HG02678 (cell line): Measurements from ENCODE around the gene KAT8.
A peak's percentile ranks its signal among the peaks of the same experiment; 100 is the strongest.
"Not testable (repeated sequence)": the region's sequence is repeated elsewhere in the genome, so short reads cannot be mapped to it uniquely, and the experiment has no call there.

ENCODE experiments used
- ATAC-seq: cut with Tn5 transposase; IDR thresholded peaks from one replicate; pipeline ENCODE4 v1.9.1; 2021; ENCODE audit warnings: mild to moderate bottlenecking, moderate library complexity; ENCODE audit not compliant: unreplicated experiment

The KAT8 gene

DNA sequence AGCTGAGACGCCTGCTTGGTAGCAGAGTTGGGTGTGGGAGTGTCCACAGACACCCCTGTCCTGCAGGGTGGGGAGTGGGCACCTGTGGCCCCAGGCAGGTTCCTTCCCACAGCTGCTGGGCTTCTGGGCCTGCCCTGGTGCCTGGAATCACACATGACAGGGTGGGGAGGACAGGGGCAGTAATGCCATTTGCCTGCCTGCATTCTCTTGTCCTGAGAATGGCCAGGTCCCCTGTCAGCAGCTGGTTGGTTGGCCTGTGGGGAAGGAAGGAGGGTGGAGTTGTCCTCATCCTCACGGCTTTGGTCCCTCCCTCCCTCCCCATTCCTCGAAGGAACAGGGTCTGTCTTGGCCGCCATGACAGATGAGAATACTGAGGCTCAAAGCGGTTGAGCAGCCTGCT lies 33.9 kb upstream of the KAT8 start:
- ATAC-seq, result no peak

- ATAC-seq, result no peak
Measured at GRCh38 chr16:31083981-31084380, 33.5 kb upstream of the KAT8 start.

DNA sequence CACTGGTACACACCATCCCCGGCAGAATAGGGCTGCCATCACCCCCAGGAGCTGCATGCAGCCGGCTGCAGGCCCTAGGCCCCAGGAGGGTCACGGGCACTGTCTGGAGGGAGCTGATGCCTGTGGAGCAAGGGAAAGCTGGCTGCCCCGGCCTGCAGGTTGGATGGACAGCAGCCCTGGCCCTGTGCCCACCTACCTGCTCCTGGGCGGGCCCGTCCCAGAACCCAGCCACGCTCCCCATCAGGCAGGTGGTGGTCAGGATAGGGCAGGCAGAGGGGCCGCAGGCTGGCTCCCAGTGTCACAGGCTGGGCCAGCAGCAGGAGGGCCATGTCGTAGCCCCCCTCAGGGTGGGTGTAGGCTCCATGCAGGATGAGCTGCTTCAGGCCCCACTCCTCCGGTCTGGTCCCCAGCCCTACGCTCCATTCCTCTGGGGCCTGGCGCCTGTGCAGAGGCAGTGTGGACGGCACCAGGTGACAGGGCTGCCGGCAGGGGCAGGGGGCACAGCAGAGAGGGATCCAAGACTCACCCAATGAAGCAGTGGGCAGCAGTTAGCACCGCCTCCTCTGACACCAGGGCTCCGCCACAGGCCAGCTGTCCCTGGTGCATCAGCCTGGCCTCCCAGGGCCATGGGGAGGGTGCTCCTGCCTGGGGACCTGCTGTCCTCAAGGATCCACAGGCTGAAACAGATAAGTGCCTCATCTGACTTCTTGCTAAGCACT lies 32.7 kb upstream of the KAT8 start:
- ATAC-seq, result no peak

DNA sequence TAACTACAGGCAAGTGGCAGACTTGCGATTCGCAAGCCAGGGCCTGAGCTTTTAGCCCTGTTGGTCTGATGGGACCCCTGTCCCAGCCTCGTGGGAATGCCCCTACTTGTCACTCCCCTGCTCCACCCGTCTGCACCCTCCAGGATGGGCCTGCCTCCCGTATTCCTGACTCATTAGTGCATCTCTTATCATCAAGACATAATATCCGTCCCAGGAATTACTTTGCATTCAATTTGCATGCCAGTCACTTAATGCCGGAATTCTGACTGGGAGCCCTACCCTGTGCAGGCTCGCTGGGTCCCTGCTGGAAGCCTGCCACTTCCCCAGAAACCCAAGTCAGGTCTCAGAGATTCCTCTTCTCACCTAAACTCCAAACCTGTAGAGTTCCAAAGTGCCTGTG lies 32.1 kb upstream of the KAT8 start:
- no peak for ATAC-seq

DNA sequence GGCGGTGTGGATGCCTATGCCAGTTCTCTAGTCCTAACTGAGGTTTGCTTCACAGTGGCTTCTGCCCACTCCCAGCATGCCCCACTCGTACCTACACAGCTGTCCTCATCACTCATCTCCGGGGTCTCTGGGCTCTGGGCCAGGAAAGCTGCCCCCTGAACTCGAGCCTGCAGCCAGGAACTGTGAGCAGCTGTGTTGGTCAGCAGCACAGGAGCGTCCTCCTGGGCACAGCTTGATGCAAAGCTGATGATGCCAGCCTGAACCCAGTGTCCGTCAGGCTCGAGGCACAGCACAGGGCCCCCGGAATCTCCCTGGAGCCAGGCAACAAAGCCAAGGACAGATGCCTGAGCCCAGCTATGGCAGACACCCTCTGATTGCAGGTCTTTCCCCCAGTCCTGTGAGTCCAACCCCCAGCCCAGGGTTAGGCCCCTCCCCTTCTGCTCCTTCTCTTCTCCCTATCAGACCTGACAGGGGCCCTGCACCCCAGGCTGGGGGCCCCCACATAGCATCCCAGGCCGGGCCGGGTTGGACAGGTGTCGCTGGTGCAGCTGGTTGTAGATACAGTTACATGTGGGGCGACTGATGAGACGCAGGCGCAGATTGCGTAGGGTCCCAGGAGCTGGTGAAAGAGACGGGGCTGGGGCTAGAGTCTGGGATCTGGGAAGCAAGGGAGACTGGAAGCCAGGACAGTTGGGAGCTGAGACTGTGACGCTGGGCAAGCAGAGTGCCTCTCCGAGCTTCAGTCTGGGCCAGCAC lies 31.4 kb upstream of the KAT8 start:
- no peak for ATAC-seq

DNA sequence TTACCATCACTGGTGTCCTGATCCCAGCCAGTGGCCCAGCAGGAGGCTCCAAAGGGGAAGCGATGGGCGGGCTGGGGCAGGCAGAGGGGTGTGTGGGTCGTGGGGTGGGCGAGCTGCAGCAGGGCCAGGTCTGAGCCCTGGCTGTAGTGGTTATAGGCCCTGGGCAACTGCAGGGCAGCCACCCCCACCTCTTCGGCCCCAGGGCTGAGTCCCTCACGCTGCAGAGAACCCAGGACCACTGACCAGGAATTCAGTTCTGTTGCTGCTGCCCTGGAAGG lies 30.9 kb upstream of the KAT8 start:
- ATAC-seq, result no peak

GRCh38 chr16:31087481-31087880 lies 30.0 kb upstream of the KAT8 start:
- ATAC-seq, result no peak

GRCh38 chr16:31087971-31088370 lies 29.5 kb upstream of the KAT8 start:
- no peak for ATAC-seq

DNA sequence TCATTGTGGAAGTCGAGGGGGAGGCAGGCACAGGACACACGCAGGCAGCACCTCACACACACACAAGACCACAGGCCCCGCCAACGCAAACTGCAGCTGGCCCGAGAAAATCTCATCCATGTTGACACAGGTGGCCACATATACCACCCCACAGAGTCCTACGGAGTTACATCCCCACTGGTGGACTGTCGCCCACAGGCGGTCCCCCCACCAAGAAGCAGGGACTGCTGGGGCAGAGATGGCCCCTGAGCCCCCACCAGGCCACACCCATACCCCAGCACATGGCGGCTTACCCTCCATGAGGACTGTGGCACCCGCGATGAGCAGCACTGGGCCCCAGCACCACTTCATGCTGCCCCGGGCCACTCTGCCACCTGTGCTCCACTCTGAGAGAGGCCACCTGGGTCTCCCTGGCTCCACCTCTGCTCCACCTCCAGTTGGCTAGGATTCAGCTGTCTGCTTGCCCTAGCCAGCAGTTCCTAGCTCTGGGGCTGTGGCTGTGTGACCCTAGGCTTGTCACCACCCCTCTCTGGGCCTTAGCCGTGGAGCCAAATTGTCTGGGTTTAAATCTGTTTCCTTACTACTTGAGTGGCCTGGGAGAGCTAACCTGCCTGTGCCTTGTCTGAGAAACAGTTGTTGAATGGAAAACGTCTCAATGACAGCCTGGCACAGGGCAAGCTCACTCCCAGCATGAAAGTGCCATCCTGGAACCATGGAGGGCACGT lies 28.8 kb upstream of the KAT8 start, which contains the start of gene PRSS53:
Gene PRSS53 (minus strand): TSS at position 485 of the 725 bp plus-strand sequence. CDS start 134 bp downstream, at position 351.
- no peak for ATAC-seq

GRCh38 chr16:31089199-31089598 lies 28.3 kb upstream of the KAT8 start:
- ATAC-seq, result no peak

GRCh38 chr16:31090540-31090939 lies 26.9 kb upstream of the KAT8 start:
- no peak for ATAC-seq

DNA sequence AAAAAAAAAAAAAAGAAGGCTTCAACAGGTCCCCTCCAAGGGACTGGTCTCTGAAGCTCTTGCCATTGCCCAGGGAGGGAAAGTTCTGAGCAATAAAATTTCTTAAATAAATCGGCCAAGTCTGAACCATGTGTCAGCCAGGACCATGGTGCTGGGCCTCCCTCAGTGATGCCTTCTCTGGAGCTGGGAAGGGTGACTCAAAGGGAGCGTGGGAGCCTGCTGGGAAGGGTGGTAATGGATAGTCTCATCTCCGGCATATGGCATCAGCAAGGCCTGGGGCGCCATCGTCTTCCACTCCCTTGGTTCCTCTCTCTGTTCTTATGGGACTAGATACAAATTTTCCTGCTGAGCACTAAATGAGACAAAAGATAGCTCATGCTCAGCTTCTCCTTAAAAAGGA lies 25.1 kb upstream of the KAT8 start:
- ATAC-seq, result no peak

DNA sequence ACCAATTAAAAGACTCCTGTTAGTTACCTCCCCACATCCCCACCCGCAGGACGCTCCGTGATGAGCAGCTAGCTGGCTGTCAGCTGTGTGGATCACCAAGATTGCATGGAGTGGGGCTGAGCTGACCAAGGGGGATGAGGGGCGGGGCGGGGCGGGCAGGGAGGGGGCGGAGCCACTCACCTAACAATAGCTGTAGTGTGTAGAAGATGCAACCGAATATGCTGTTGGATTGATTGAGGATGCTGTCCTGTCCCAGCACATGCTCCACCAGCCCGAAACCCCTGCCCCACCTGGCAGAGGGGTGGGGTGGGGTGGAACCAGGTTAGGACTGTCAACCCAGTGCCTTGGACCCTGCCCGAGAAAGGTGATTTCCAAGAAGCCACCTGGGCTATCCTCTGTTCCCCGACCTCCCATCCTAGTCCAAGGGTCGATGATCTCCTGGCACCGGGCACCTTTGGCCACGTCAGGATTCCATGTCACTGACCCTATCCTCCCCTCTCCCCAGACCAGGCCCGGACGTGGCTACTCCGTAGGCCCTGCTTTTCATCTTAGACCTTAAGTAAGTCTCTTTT lies 24.2 kb upstream of the KAT8 start:
- ATAC-seq, result no peak

GRCh38 chr16:31094088-31094423 lies 23.4 kb upstream of the KAT8 start:
- ATAC-seq, result peak; percentile 8

- ATAC-seq, result peak; percentile 90
Measured at GRCh38 chr16:31094424-31095120, 22.9 kb upstream of the KAT8 start, which contains the start of gene VKORC1. Gene VKORC1 (minus strand): TSS chr16:31094797. CDS start chr16:31094729, 68 bp downstream.

DNA sequence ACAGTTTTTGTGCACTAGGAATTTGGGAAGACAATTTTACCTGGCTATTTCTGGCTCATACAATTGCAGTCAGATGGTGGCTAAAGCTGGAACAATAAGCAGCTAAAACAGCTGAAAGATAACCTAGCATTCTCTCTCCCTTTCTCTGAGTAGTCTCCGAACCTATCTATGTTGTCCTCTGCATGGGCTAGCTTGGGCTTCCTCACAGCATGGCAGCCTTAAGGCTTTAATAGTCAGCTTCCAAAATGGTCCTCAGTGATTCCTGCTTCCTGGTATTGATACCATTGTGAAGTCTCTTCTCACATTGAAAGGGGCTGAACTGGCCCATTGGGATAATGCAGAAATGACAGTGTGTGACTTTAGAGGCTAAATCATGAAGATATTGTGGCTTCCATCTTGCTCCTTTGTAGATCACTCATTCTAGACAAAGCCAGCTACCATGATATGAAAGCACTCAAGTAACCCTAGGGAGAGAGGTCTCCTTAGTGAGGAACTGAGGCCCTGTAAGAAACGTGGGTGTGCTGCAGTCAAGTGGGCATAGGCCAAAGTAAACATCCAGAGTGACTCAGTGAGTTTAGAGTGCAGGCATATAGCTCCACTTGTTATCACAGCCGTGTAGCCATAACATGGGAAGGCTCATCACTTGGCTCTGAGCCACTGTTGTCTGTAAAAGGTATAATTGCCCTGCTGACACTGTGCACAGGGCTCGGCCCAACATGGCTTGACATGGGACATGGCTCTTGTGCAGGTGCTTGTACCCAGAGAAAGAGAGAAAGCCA lies 17.4 kb upstream of the KAT8 start:
- no peak for ATAC-seq

DNA sequence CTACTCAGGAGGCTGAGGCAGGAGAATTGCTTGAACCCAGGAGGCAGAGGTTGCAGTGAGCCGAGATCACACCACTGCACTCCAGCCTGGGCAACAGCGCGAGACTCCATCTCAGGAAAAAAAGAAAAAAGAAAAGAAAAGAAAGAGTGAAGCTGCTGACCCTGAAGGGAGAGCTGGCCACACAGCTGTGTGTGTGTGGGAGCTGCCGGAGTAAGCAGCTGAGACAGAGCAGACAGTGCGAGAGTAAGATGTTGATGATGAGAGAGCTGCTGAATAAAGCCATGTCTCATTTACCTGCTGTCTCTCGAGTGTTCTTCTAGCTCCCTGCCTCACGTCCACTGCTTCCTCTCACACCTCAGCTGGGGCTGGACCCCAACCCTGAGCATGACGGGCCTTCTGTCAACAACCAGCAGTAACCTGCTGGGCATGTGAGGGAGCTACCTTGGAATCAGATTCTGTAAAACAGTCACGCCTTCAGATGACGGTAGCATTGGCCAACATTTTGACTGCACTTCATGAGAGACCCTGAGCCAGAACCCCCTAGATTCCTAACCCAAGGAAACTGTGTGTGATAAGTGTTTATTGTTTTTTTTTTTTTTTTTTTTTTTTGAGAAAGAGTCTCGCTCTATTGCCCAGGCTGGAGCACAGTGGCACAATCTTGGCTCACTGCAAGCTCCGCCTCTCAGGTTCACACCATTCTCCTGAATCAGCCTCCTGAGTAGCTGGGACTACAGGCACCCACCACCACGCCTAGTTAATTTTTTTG lies 16.4 kb upstream of the KAT8 start:
- ATAC-seq, result not testable (repeated sequence)

GRCh38 chr16:31105677-31106213 lies 11.7 kb upstream of the KAT8 start:
- ATAC-seq, result peak; percentile 43
